ENCODE results near the gene SLC16A9.

DNA sequence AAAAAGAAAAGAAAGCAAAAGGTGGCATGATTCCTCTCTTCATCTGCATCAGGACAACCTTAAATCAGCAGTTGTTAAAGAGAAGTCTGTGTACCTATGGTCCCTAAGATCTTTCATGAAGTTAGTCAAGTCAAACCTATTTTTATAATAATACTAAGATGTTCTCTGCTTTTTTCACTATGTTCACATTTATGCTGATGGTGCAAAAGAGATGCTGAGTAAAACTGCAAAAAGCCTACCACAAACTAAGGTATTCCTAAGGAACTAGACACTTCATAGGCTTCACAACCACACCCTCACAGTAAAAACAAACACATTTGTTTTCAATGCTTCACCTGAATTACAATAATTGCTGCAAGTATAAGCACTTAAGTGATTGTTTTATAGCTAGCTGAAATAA lies 43.3 kb downstream of the SLC16A9 start:
- TF ChIP-seq, protein P1, sequence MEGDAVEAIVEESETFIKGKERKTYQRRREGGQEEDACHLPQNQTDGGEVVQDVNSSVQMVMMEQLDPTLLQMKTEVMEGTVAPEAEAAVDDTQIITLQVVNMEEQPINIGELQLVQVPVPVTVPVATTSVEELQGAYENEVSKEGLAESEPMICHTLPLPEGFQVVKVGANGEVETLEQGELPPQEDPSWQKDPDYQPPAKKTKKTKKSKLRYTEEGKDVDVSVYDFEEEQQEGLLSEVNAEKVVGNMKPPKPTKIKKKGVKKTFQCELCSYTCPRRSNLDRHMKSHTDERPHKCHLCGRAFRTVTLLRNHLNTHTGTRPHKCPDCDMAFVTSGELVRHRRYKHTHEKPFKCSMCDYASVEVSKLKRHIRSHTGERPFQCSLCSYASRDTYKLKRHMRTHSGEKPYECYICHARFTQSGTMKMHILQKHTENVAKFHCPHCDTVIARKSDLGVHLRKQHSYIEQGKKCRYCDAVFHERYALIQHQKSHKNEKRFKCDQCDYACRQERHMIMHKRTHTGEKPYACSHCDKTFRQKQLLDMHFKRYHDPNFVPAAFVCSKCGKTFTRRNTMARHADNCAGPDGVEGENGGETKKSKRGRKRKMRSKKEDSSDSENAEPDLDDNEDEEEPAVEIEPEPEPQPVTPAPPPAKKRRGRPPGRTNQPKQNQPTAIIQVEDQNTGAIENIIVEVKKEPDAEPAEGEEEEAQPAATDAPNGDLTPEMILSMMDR (IDR thresholded peaks at IDR 0.05) = no peak
- TF ChIP-seq POLR2A (IDR thresholded peaks at IDR 0.05; ENCODE audit: low read depth) (no peak), EP300 (IDR thresholded peaks at IDR 0.05) (no peak), POLR2AphosphoS5 (IDR thresholded peaks at IDR 0.05) (no peak)

All from esophagus muscularis mucosa (tissue), 4 donors.